ENCODE measurements around the gene A4GNT. TPM values are rescaled to one million over a fixed set of nuclear protein-coding genes. Genes with fewer than 3 reads are reported as not detected.

Gene A4GNT
- total and polyA plus RNA-seq, 11 donors, result not detected

GRCh38 chr3:138119423-138119766 is 12.8 kb downstream of the A4GNT start:
- Histone ChIP-seq H3K4me3 (no peak overlapping the region), H3K9me3 (peaks cover 0 to 4% (median 0%) of the 10 kb centered on the region in 12 donors), H3K4me1 (peaks cover 0 to 26% (median 4%) of the 10 kb centered on the region in 12 donors), H3K36me3 (no peaks in the 10 kb centered on the region), H3K27ac (no peak overlapping the region), H3K27me3 (no peaks in the 10 kb centered on the region)
- ATAC-seq (no peak), DNase-seq (no peak)
- WGBS, 4 donors, result 53 to 66% (median 55%) methylated on average over 4 of the region's 4 CpGs
- intact Hi-C loops (cut with DNase I), result loop anchor here in 9 of 10 donors (1.0 to 10.0 kb wide), 6 partner anchors 49 to 1305 kb away; partner anchors contain the start of genes ARMC8 (in 1 of the 9), CLDN18 (in 1 of the 9) and SLC35G2 (in 1 of the 9)
- TF ChIP-seq CTCF (IDR thresholded peaks at IDR 0.05) (no peak), POLR2A (IDR thresholded peaks at IDR 0.05) (no peak)

GRCh38 chr3:138118612-138119422 is 13.4 kb downstream of the A4GNT start:
- TF ChIP-seq CTCF (IDR thresholded peaks at IDR 0.05), result peak; percentile 69 to 86 (median 81)
- TF ChIP-seq POLR2A (IDR thresholded peaks at IDR 0.05), result no peak
- DNase-seq (peak in 4 of 5 donors; percentile 54 to 74 (median 71)), ATAC-seq (peak; percentile 40 to 69 (median 64))
- intact Hi-C loops (cut with DNase I), result loop anchor here in 9 of 10 donors (1.0 to 10.0 kb wide), 6 partner anchors 48 to 1304 kb away; partner anchors contain the start of genes ARMC8 (in 1 of the 9), CLDN18 (in 1 of the 9) and SLC35G2 (in 1 of the 9)
- Histone ChIP-seq H3K4me1 (peaks cover 0 to 26% (median 9%) of the 10 kb centered on the region in 12 donors), H3K9me3 (peaks cover 0 to 4% (median 0%) of the 10 kb centered on the region in 12 donors), H3K27me3 (no peaks in the 10 kb centered on the region), H3K27ac (no peak overlapping the region), H3K36me3 (no peaks in the 10 kb centered on the region), H3K4me3 (no peak overlapping the region)
- WGBS, 4 donors, result 32 to 36% (median 34%) methylated on average over 7 to 8 of the region's 8 CpGs

GRCh38 chr3:138114988-138115971 is 16.9 kb downstream of the A4GNT start, which contains the start of gene DZIP1L:
TSS of gene DZIP1L (minus strand) at chr3:138115608. CDS start at chr3:138103971, 11,637 bp downstream.
- Histone ChIP-seq H3K27me3 (no peaks in the 10 kb centered on the region), H3K36me3 (peaks cover 0 to 11% (median 0%) of the 10 kb centered on the region in 9 donors), H3K4me1 (peaks cover 0 to 28% (median 16%) of the 10 kb centered on the region in 12 donors), H3K9me3 (no peaks in the 10 kb centered on the region), H3K27ac (peak within 1 kb of the TSS; percentile 63 to 95 (median 90)), H3K4me3 (peak within 1 kb of the TSS; percentile 74 to 94 (median 85))
- DNase-seq (peak; percentile 67 to 84 (median 71)), ATAC-seq (peak; percentile 82 to 96 (median 94))
- peak; percentile 42 to 84 (median 70) for TF ChIP-seq CTCF (IDR thresholded peaks at IDR 0.05)
- peak in 1 of 2 donors; percentile 69 for TF ChIP-seq POLR2A (IDR thresholded peaks at IDR 0.05)
- intact Hi-C loops (cut with DNase I), result loop anchor here in 3 of 10 donors (1.0 to 10.0 kb wide), 4 partner anchors 46 to 1300 kb away; partner anchors contain the start of genes ARMC8 (in 1 of the 3), CLDN18 (in 1 of the 3) and SLC35G2 (in 1 of the 3)
- 0 to 1% (median 0%) methylated on average over 51 to 86 of the region's 86 CpGs for WGBS, 4 donors
